Hepatocyte (in vitro differentiated cells): Measurements from ENCODE around the gene GRIK4.

Experiments used
- EZH2 ChIP-seq: fragments of 200-600 bp; sonication (generic); IDR thresholded peaks from 2 replicates; pipeline ENCODE4 v1.6.1; 2016; ENCODE audit warnings: antibody characterized with exemption, mild to moderate bottlenecking, borderline replicate concordance
- TF ChIP-seq, protein P1 (sequence below): fragments of 200-600 bp; sonication (generic); IDR thresholded peaks from 2 replicates; pipeline ENCODE4 v1.5.1; 2016; ENCODE audit warnings: antibody characterized with exemption, mild to moderate bottlenecking; ENCODE audit not compliant: poor library complexity

DNA sequence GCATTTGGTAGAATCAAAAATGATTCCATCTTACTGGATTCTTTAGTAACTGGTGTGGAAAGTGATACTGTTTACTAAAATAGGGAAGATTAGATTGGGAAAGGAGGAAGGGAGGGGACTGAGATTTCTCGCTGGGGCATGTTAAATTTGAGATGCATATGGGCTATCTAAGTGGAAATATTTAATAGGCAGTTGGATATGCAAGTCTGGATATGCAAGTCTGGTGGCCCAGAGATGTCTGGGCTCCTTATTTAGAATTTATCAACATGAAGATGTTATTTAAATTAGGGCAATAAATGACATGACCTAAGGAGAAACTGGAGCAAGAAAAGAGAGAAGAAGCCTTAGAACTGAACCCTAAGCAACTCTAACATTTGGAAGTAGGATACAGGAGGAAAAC is 495.4 kb downstream of the GRIK4 start:
- TF ChIP-seq, protein P1, sequence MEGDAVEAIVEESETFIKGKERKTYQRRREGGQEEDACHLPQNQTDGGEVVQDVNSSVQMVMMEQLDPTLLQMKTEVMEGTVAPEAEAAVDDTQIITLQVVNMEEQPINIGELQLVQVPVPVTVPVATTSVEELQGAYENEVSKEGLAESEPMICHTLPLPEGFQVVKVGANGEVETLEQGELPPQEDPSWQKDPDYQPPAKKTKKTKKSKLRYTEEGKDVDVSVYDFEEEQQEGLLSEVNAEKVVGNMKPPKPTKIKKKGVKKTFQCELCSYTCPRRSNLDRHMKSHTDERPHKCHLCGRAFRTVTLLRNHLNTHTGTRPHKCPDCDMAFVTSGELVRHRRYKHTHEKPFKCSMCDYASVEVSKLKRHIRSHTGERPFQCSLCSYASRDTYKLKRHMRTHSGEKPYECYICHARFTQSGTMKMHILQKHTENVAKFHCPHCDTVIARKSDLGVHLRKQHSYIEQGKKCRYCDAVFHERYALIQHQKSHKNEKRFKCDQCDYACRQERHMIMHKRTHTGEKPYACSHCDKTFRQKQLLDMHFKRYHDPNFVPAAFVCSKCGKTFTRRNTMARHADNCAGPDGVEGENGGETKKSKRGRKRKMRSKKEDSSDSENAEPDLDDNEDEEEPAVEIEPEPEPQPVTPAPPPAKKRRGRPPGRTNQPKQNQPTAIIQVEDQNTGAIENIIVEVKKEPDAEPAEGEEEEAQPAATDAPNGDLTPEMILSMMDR = no peak
- TF ChIP-seq EZH2 = no peak
